Left forelimb (tissue), 1 donor: ENCODE results near the gene FBXO34.

Experiments
- DNase-seq: peaks from one replicate; pipeline ENCODE4 v3.0.0-alpha.2; 2018; ENCODE audit warnings: low spot score

The FBXO34 gene

GRCh38 chr14:55270832-55271571 is at the start of gene FBXO34:
FBXO34 (plus strand) TSS chr14:55271421; CDS start chr14:55350391, 78,970 bp downstream.
- peak; percentile 100 for DNase-seq

GRCh38 chr14:55221968-55222367 is 49.3 kb upstream of the FBXO34 start:
- DNase-seq: no peak

GRCh38 chr14:55223364-55223763 is 47.9 kb upstream of the FBXO34 start:
- no peak for DNase-seq

GRCh38 chr14:55228261-55228660 is 43.0 kb upstream of the FBXO34 start:
- DNase-seq: no peak

GRCh38 chr14:55233591-55233990 is 37.6 kb upstream of the FBXO34 start:
- DNase-seq: no peak

GRCh38 chr14:55238019-55238680 is 33.1 kb upstream of the FBXO34 start:
- DNase-seq: no peak

GRCh38 chr14:55239320-55239719 is 31.9 kb upstream of the FBXO34 start:
- no peak for DNase-seq

GRCh38 chr14:55240526-55241178 is 30.6 kb upstream of the FBXO34 start:
- no peak for DNase-seq

GRCh38 chr14:55241673-55242072 is 29.5 kb upstream of the FBXO34 start:
- no peak for DNase-seq

- no peak for DNase-seq
Observed at GRCh38 chr14:55243386-55243785, 27.8 kb upstream of the FBXO34 start.

- no peak for DNase-seq
Observed at GRCh38 chr14:55243813-55244212, 27.4 kb upstream of the FBXO34 start.

- DNase-seq: no peak
Observed at GRCh38 chr14:55245657-55246268, 25.5 kb upstream of the FBXO34 start.

- no peak for DNase-seq
Observed at GRCh38 chr14:55248411-55248810, 22.8 kb upstream of the FBXO34 start.

- no peak for DNase-seq
Observed at GRCh38 chr14:55249423-55249822, 21.8 kb upstream of the FBXO34 start.

GRCh38 chr14:55253276-55253675 is 17.9 kb upstream of the FBXO34 start:
- DNase-seq: no peak

- no peak for DNase-seq
Observed at GRCh38 chr14:55254581-55254980, 16.6 kb upstream of the FBXO34 start.

- DNase-seq: no peak
Observed at GRCh38 chr14:55255979-55256378, 15.2 kb upstream of the FBXO34 start.

- no peak for DNase-seq
Observed at GRCh38 chr14:55256586-55256985, 14.6 kb upstream of the FBXO34 start.

GRCh38 chr14:55265197-55265596 is 6.0 kb upstream of the FBXO34 start:
- DNase-seq: no peak

GRCh38 chr14:55267820-55268219 is 3.4 kb upstream of the FBXO34 start:
- no peak for DNase-seq

GRCh38 chr14:55271572-55272298 is 514 bp downstream of the FBXO34 start:
- DNase-seq: peak; percentile 87

GRCh38 chr14:55272387-55272786 is 1.2 kb downstream of the FBXO34 start:
- no peak for DNase-seq
